ENCODE data around the gene RAB6A.
"Not testable (repeated sequence)": the region's sequence is repeated elsewhere in the genome, so short reads cannot be mapped to it uniquely, and the experiment has no call there.

Gene RAB6A

GRCh38 chr11:73795925-73796632, 35.2 kb upstream of the RAB6A start:
- H3K4me3 ChIP-seq (ENCODE audit: low read length), result no peak overlapping the region
- no peak for DNase-seq (ENCODE audit: low read depth)
- no peak for TF ChIP-seq CTCF (IDR thresholded peaks at IDR 0.05; ENCODE audit: insufficient read depth, low read depth, low read length, missing control alignments)

DNA sequence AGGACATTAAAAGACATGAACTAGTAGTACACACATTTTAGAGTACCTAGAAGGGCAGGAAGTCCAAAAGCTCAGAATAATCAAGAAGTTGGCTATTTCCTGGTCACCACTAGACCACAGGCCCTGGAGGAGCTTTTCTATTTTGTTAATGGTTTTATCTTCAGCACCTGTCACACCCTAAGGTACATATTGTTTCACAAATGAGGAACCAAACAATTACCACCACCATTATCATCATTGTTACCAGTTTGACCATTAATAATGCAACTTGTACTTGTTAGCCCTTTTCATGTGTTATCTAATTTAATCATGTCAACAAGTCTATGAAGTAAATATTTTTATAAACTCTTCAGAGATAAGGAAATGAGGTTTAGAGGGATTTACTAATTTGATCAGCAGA, 31.7 kb upstream of the RAB6A start:
- no peak for DNase-seq (ENCODE audit: low read depth)
- H3K4me3 ChIP-seq (ENCODE audit: low read length), result no peak overlapping the region
- TF ChIP-seq CTCF (IDR thresholded peaks at IDR 0.05; ENCODE audit: insufficient read depth, low read depth, low read length, missing control alignments), result no peak

DNA sequence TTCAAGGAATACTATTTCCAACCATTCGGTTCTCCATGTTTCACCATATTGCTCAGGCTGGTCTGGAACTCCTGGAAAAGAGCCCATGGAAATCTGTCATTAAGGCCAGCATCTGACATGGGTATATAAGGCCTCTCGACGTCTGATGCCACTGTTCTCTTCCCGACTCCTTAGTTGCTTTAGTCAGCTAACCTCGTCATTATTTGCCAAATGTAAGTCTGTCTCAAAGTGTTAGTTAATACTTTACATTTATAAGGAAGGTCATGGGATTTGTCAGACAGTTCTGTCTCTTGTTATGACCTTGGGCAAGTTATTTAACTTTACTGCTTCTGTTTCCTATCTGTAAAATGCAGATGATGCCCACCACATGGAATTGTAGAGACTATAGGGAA, 28.4 kb upstream of the RAB6A start:
- DNase-seq (ENCODE audit: low read depth), result no peak
- TF ChIP-seq CTCF (IDR thresholded peaks at IDR 0.05; ENCODE audit: insufficient read depth, low read depth, low read length, missing control alignments), result no peak
- no peak overlapping the region for H3K4me3 ChIP-seq (ENCODE audit: low read length)

- peak within 1 kb of the TSS; percentile 87 for H3K4me3 ChIP-seq (ENCODE audit: low read length)
- TF ChIP-seq CTCF (IDR thresholded peaks at IDR 0.05; ENCODE audit: insufficient read depth, low read depth, low read length, missing control alignments), result no peak
- peak; percentile 91 for DNase-seq (ENCODE audit: low read depth)
Measured at GRCh38 chr11:73787643-73788558, 27.0 kb upstream of the RAB6A start, which contains the start of gene MRPL48. MRPL48 (plus strand) TSS chr11:73787874; CDS start chr11:73787972, 98 bp downstream.

DNA sequence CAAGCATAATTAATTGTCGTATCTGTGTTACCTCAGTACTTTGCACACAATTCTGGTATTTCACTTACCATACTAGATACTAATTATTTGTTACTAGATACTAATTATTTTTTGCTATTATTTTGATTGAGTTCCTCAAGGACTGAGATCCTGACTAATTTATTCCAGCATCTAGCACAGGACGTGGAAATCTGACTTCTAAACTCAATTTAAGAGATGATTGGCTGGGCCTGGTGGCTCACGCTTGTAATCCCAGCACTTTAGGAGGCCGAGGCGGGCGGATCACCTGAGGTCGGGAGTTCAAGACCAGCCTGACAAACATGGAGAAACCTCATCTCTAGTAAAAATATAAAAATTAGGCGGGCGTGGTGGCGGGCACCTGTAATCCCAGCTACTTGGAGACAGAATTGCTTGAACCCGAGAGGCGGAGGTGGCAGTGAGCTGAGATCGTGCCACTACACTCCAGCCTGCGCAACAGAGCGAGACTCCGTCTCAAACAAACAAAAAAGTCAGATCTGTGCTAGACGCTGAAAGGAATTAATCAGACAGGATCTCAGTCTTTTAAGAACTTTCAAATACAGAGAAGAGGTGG, 26.3 kb upstream of the RAB6A start:
- no peak for TF ChIP-seq CTCF (IDR thresholded peaks at IDR 0.05; ENCODE audit: insufficient read depth, low read depth, low read length, missing control alignments)
- H3K4me3 ChIP-seq (ENCODE audit: low read length), result peak overlapping the region; percentile 87
- peak; percentile 6 for DNase-seq (ENCODE audit: low read depth)

DNA sequence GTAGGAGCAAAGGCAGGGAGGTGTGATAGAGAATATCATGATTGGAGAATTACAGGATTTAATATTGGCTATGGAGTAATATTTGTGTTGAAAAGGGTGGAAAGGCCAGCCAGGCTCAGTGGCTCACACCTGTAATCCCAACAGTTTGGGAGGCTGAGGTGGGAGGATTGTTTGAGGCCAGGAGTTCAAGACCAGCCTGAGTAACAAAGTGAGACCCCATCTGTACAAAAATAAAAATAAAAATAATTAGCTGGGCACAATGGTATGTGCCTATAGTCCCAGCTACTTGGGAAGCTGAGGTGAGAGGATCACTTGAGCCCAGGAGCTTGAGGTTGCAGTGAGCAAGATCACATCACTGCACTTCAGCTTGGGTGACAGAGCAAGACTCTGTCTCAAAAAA, 24.6 kb upstream of the RAB6A start:
- not testable (repeated sequence) for H3K4me3 ChIP-seq (ENCODE audit: low read length); DNase-seq (ENCODE audit: low read depth)

DNA sequence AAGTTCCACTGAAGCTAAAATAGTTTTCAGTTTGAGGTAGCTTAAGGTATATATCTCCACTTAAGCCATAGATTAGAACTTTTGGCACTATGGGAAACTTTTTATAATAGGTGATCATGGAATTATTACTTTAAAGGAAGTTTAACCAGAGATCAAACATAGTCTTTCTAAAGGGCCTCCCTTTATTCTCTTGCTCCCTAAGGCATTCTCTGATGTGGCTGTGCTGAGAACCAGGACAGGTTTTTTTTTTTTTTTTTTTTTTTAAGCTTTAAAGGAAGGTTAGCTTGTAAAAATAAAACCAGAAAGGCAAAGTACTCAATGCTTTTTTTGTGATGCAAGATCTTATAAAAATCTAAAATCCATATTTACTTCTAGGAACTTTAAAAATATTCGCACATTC, 23.9 kb upstream of the RAB6A start:
- no peak for DNase-seq (ENCODE audit: low read depth)
- no peak overlapping the region for H3K4me3 ChIP-seq (ENCODE audit: low read length)
- TF ChIP-seq CTCF (IDR thresholded peaks at IDR 0.05; ENCODE audit: insufficient read depth, low read depth, low read length, missing control alignments), result no peak

All from epithelial cell of esophagus (primary cell).